Hepatocyte (in vitro differentiated cells): ENCODE data around the gene CYP2E1. TPM values are rescaled to one million over a fixed set of nuclear protein-coding genes. Genes with fewer than 3 reads are reported as not detected.
"Not testable (repeated sequence)": the region's sequence is repeated elsewhere in the genome, so short reads cannot be mapped to it uniquely, and the experiment has no call there.

ENCODE experiments used
- DNase-seq: peaks from one replicate; pipeline ENCODE4 v3.0.0-alpha.2; 2016; ENCODE audit warnings: low spot score
- H2AFZ ChIP-seq: fragments of 200-600 bp; sonication (generic); 2 replicates; pipeline ENCODE4 v1.6.0; 2016; ENCODE audit warnings: antibody characterized with exemption, mild to moderate bottlenecking
- H3K27ac ChIP-seq: fragments of 200-600 bp; sonication (generic); 2 replicates; pipeline ENCODE4 v1.5.1; 2016; ENCODE audit warnings: mild to moderate bottlenecking
- H3K27me3 ChIP-seq: fragments of 200-600 bp; sonication (generic); 2 replicates; pipeline ENCODE4 v1.6.1; 2016
- H3K36me3 ChIP-seq: fragments of 200-600 bp; sonication (generic); replicated peaks from 2 replicates; pipeline ENCODE4 v1.5.1; 2016; ENCODE audit warnings: low read depth; ENCODE audit not compliant: insufficient read depth
- H3K4me1 ChIP-seq: fragments of 200-600 bp; sonication (generic); 2 replicates; pipeline ENCODE4 v1.5.1; 2016; ENCODE audit warnings: mild to moderate bottlenecking, moderate library complexity; ENCODE audit not compliant: insufficient read depth
- H3K4me2 ChIP-seq: fragments of 200-600 bp; sonication (generic); 2 replicates; pipeline ENCODE4 v1.6.0; 2016
- H3K4me3 ChIP-seq: fragments of 200-600 bp; sonication (generic); 2 replicates; pipeline ENCODE4 v1.5.1; 2016; ENCODE audit warnings: mild to moderate bottlenecking
- H3K79me2 ChIP-seq: fragments of 200-600 bp; sonication (generic); 2 replicates; pipeline ENCODE4 v1.6.0; 2017; ENCODE audit warnings: mild to moderate bottlenecking
- H3K9me2 ChIP-seq: fragments of 200-600 bp; sonication (generic); replicated peaks from 2 replicates; pipeline ENCODE4 v1.6.0; 2017; ENCODE audit warnings: mild to moderate bottlenecking; ENCODE audit not compliant: insufficient read depth
- H3K9me3 ChIP-seq: fragments of 200-600 bp; sonication (generic); 2 replicates; pipeline ENCODE4 v1.5.1; 2016; ENCODE audit warnings: low read depth, mild to moderate bottlenecking
- H4K20me1 ChIP-seq: fragments of 200-600 bp; sonication (generic); 2 replicates; pipeline ENCODE4 v1.6.0; 2016; ENCODE audit warnings: mild to moderate bottlenecking; ENCODE audit not compliant: insufficient read depth, poor library complexity, severe bottlenecking
- CTCF ChIP-seq: fragments of 200-600 bp; sonication (generic); IDR thresholded peaks from 2 replicates; pipeline ENCODE4 v1.5.1; 2016; ENCODE audit warnings: antibody characterized with exemption, mild to moderate bottlenecking; ENCODE audit not compliant: poor library complexity
- EZH2 ChIP-seq: fragments of 200-600 bp; sonication (generic); IDR thresholded peaks from 2 replicates; pipeline ENCODE4 v1.6.1; 2016; ENCODE audit warnings: antibody characterized with exemption, mild to moderate bottlenecking, borderline replicate concordance
- EZH2phosphoT487 ChIP-seq: fragments of 200-600 bp; sonication (generic); IDR thresholded peaks from one replicate; pipeline ENCODE4 v1.6.1; 2018; ENCODE audit warnings: antibody characterized with exemption, mild to moderate bottlenecking, low read depth, moderate library complexity; ENCODE audit not compliant: unreplicated experiment, severe bottlenecking
- WGBS: methylation state at CpG from one replicate; pipeline ENCODE4 v1.1.6; 2016; ENCODE audit warnings: low lambda C conversion rate; ENCODE audit errors: missing lambda C conversion rate; 5-methylcytosine and 5-hydroxymethylcytosine counted together
- polyA plus RNA-seq: library from polyadenylated mRNA; unstranded; fragments of >200 nt; fragmentation: Nextera tagmentation; extraction: Ambion mirVana; gene quantifications from 2 replicates; pipeline ENCODE4 v1.2.1, GENCODE V29; 2016
- total RNA-seq: library from RNA; depleted of rRNA; stranded (reverse); fragments of >200 nt; gene quantifications from 2 replicates; pipeline ENCODE4 v1.2.3, GENCODE V29; 2014

CYP2E1 gene
- total and polyA plus RNA-seq, 2 experiments from 2014 or later, result 0.43 to 0.47 TPM

- H2AFZ ChIP-seq, result no peak overlapping the region
- no peaks in the 10 kb centered on the region for H3K4me1 ChIP-seq
- no peaks in the 10 kb centered on the region for H4K20me1 ChIP-seq
- no peaks in the 10 kb centered on the region for H3K79me2 ChIP-seq
- H3K36me3 ChIP-seq, result no peaks in the 10 kb centered on the region
- no peak for TF ChIP-seq EZH2
- no peak for TF ChIP-seq EZH2phosphoT487
- no peak for TF ChIP-seq CTCF
- no peaks in the 10 kb centered on the region for H3K9me3 ChIP-seq
- no peak overlapping the region for H3K27ac ChIP-seq
- no peaks in the 10 kb centered on the region for H3K27me3 ChIP-seq
- DNase-seq, result no peak
- H3K9me2 ChIP-seq, result no peaks in the 10 kb centered on the region
- H3K4me2 ChIP-seq, result no peak overlapping the region
- H3K4me3 ChIP-seq, result no peak overlapping the region
- WGBS, result 37% methylated on average over 4 of the region's 4 CpGs
These were observed 10.7 kb downstream of the CYP2E1 start for GRCh38 chr10:133537546-133538545.

GRCh38 chr10:133541441-133541975 lies 14.3 kb downstream of the CYP2E1 start:
- 59% methylated on average over 6 of the region's 6 CpGs for WGBS

GRCh38 chr10:133544506-133544905 lies 17.3 kb downstream of the CYP2E1 start:
- no peak overlapping the region for H3K4me2 ChIP-seq
- no peaks in the 10 kb centered on the region for H3K4me1 ChIP-seq
- no peaks in the 10 kb centered on the region for H3K79me2 ChIP-seq
- no peaks in the 10 kb centered on the region for H3K36me3 ChIP-seq
- H3K9me3 ChIP-seq, result no peaks in the 10 kb centered on the region
- no peaks in the 10 kb centered on the region for H3K9me2 ChIP-seq
- no peak overlapping the region for H3K4me3 ChIP-seq
- H2AFZ ChIP-seq, result no peak overlapping the region
- DNase-seq, result no peak
- TF ChIP-seq EZH2phosphoT487 (no peak), CTCF (no peak), EZH2 (no peak)
- 60% methylated on average over 1 of the region's 1 CpG for whole genome bisulfite sequencing
- H4K20me1 ChIP-seq, result no peaks in the 10 kb centered on the region
- H3K27ac ChIP-seq, result no peak overlapping the region
- no peaks in the 10 kb centered on the region for H3K27me3 ChIP-seq

More at GRCh38 chr10:133541441-133541975, 14.3 kb downstream of the CYP2E1 start:
- not testable (repeated sequence) for H3K27me3 ChIP-seq, H3K9me3 ChIP-seq, H3K9me2 ChIP-seq, H3K36me3 ChIP-seq, DNase-seq, H3K79me2 ChIP-seq, H4K20me1 ChIP-seq, H3K27ac ChIP-seq, H3K4me3 ChIP-seq, H2AFZ ChIP-seq, H3K4me1 ChIP-seq, H3K4me2 ChIP-seq

- no peak for TF ChIP-seq EZH2phosphoT487
- TF ChIP-seq EZH2, result no peak
- no peak for TF ChIP-seq CTCF
- H4K20me1 ChIP-seq, result no peaks in the 10 kb centered on the region
- H3K27ac ChIP-seq, result no peak overlapping the region
- H3K9me3 ChIP-seq, result no peaks in the 10 kb centered on the region
- no peaks in the 10 kb centered on the region for H3K27me3 ChIP-seq
- no peak overlapping the region for H2AFZ ChIP-seq
- no peaks in the 10 kb centered on the region for H3K36me3 ChIP-seq
- 77% methylated on average over 4 of the region's 4 CpGs for WGBS
- no peaks in the 10 kb centered on the region for H3K4me1 ChIP-seq
- H3K79me2 ChIP-seq, result no peaks in the 10 kb centered on the region
- no peak overlapping the region for H3K4me3 ChIP-seq
- H3K9me2 ChIP-seq, result no peaks in the 10 kb centered on the region
- H3K4me2 ChIP-seq, result no peak overlapping the region
- DNase-seq, result no peak
These were observed 27.4 kb downstream of the CYP2E1 start for GRCh38 chr10:133554600-133554999.
